Thyroid gland (tissue), 4 donors: ENCODE measurements around the gene FOXA1. TPM values are rescaled to one million over a fixed set of nuclear protein-coding genes. Genes with fewer than 3 reads are reported as not detected.

ENCODE experiments used
- DNase-seq, 2 donors: peaks; one replicate each; pipeline ENCODE4 v3.0.0-alpha.2; 2019
- H3K27ac ChIP-seq, 3 donors: fragments of 200-600 bp; sonication (generic); 1 replicate in 2 of 3; 2 replicates in 1 of 3; pipeline ENCODE4 v1.5.1; 2016 to 2019; ENCODE audit warnings: mild to moderate bottlenecking in 1 of 3, moderate library complexity in 1 of 3
- H3K27me3 ChIP-seq: fragments of 200-600 bp; sonication (generic); one replicate; pipeline ENCODE4 v1.5.1; 2019
- H3K36me3 ChIP-seq, 2 donors: fragments of 200-600 bp; sonication (generic); one replicate each; pipeline ENCODE4 v1.5.1; 2016 to 2019
- H3K4me1 ChIP-seq, 2 donors: fragments of 200-600 bp; sonication (generic); one replicate each; pipeline ENCODE4 v1.5.1; 2017 to 2019
- H3K4me3 ChIP-seq, 3 donors: fragments of 200-600 bp; sonication (generic); replicated peaks in 1 of 3; 1 replicate in 2 of 3; 2 replicates in 1 of 3; pipeline ENCODE4 v1.5.1; 2016; ENCODE audit warnings: mild to moderate bottlenecking in 1 of 3
- H3K9me3 ChIP-seq: fragments of 200-600 bp; sonication (generic); one replicate; pipeline ENCODE4 v1.5.1; 2017
- CTCF ChIP-seq, 6 experiments: fragments of 200-600 bp in 3 of 6; fragments of 450-650 bp in 3 of 6; sonication (generic) in 3 of 6; IDR thresholded peaks; one replicate each; pipeline ENCODE4 v1.5.1; 2016 to 2019; ENCODE audit warnings: antibody characterized with exemption in 6 of 6, mild to moderate bottlenecking in 2 of 6, inconsistent platforms in 1 of 6, moderate library complexity in 1 of 6
- POLR2A ChIP-seq, 2 donors: fragments of 450-650 bp; IDR thresholded peaks; one replicate each; pipeline ENCODE4 v1.6.1; 2017; ENCODE audit warnings: antibody characterized with exemption in 2 of 2, mild to moderate bottlenecking in 2 of 2, moderate library complexity in 1 of 2
- WGBS, 2 donors: methylation state at CpG; one replicate each; pipeline ENCODE4 v1.1.5; 2017; 5-methylcytosine and 5-hydroxymethylcytosine counted together
- intact Hi-C: fragments of 100-400 bp; cut with DNase I; formaldehyde crosslinking; loops from one replicate; pipeline ENCODE4 v1.15.1; 2023
- total RNA-seq, 4 donors: library from RNA; depleted of rRNA; stranded (reverse); fragments of >200 nt; gene quantifications; one replicate each; pipeline ENCODE4 v1.2.3, GENCODE V29; 2016

Gene FOXA1
- total RNA-seq, 4 donors from 2014 or later = 0.92 to 0.93 TPM; not detected in 2

- Histone ChIP-seq H3K36me3 (no peaks in the 10 kb centered on the region), H3K4me3 (no peak overlapping the region), H3K27me3 (no peaks in the 10 kb centered on the region), H3K27ac (no peak overlapping the region), H3K9me3 (no peaks in the 10 kb centered on the region), H3K4me1 (no peaks in the 10 kb centered on the region)
- DNase-seq = no peak
- TF ChIP-seq CTCF (IDR thresholded peaks at IDR 0.05) (no peak), POLR2A (IDR thresholded peaks at IDR 0.05) (no peak)
- 57 to 66% methylated on average over 4 of the region's 4 CpGs for WGBS, 2 donors
- intact Hi-C loops = no loop called here
Observed at GRCh38 chr14:37637341-37637740, 42.3 kb upstream of the FOXA1 start.

- WGBS, 2 donors = 77 to 81% methylated on average over 9 of the region's 9 CpGs
- H3K27ac ChIP-seq = no peak overlapping the region
- intact Hi-C loops = no loop called here
Observed at GRCh38 chr14:37625597-37626595, 30.8 kb upstream of the FOXA1 start.

GRCh38 chr14:37623971-37624370, 28.9 kb upstream of the FOXA1 start:
- no peaks in the 10 kb centered on the region for H3K9me3 ChIP-seq
- DNase-seq = no peak
- no peak overlapping the region for H3K27ac ChIP-seq
- intact Hi-C loops = no loop called here
- no peak overlapping the region for H3K4me3 ChIP-seq
- peaks cover 0 to 6% of the 10 kb centered on the region in 2 donors for H3K4me1 ChIP-seq
- no peaks in the 10 kb centered on the region for H3K27me3 ChIP-seq
- H3K36me3 ChIP-seq = no peaks in the 10 kb centered on the region
- TF ChIP-seq CTCF (IDR thresholded peaks at IDR 0.05) (no peak), POLR2A (IDR thresholded peaks at IDR 0.05) (no peak)
- 84 to 87% methylated on average over 1 of the region's 1 CpG for WGBS, 2 donors

More at GRCh38 chr14:37625597-37626595, 30.8 kb upstream of the FOXA1 start:
- no peaks in the 10 kb centered on the region for H3K27me3 ChIP-seq
- no peak overlapping the region for H3K4me3 ChIP-seq
- H3K36me3 ChIP-seq = no peaks in the 10 kb centered on the region
- no peak for DNase-seq
- peaks cover 0 to 6% of the 10 kb centered on the region in 2 donors for H3K4me1 ChIP-seq
- TF ChIP-seq CTCF (IDR thresholded peaks at IDR 0.05) (no peak), POLR2A (IDR thresholded peaks at IDR 0.05) (no peak)
- no peaks in the 10 kb centered on the region for H3K9me3 ChIP-seq

- Histone ChIP-seq H3K27ac (no peak overlapping the region), H3K27me3 (no peaks in the 10 kb centered on the region), H3K4me3 (no peak overlapping the region), H3K4me1 (peaks cover 0 to 6% of the 10 kb centered on the region in 2 donors), H3K36me3 (no peaks in the 10 kb centered on the region), H3K9me3 (no peaks in the 10 kb centered on the region)
- DNase-seq = no peak
- 79 to 86% methylated on average over 1 of the region's 1 CpG for WGBS, 2 donors
- TF ChIP-seq CTCF (IDR thresholded peaks at IDR 0.05) (no peak), POLR2A (IDR thresholded peaks at IDR 0.05) (no peak)
- intact Hi-C loops = no loop called here
Observed at GRCh38 chr14:37623426-37623951, 28.4 kb upstream of the FOXA1 start.
